Measurements from ENCODE around the gene TMOD1.
"Not testable (repeated sequence)": the region's sequence is repeated elsewhere in the genome, so short reads cannot be mapped to it uniquely, and the experiment has no call there.

The TMOD1 gene

GRCh38 chr9:97592126-97592525, 90.7 kb downstream of the TMOD1 start:
- DNase-seq (ENCODE audit: low read depth in 2 of 2, low spot score in 1 of 2), result no peak

- no peak for DNase-seq (ENCODE audit: low read depth in 2 of 2, low spot score in 1 of 2)
Observed at GRCh38 chr9:97593960-97594359, 92.5 kb downstream of the TMOD1 start.

GRCh38 chr9:97594381-97594921, 93.0 kb downstream of the TMOD1 start:
- no peak for DNase-seq (ENCODE audit: low read depth in 2 of 2, low spot score in 1 of 2)

GRCh38 chr9:97596906-97597305, 95.4 kb downstream of the TMOD1 start:
- no peak for DNase-seq (ENCODE audit: low read depth in 2 of 2, low spot score in 1 of 2)

- peak; percentile 13 to 34 for DNase-seq (ENCODE audit: low read depth in 2 of 2, low spot score in 1 of 2)
Observed at GRCh38 chr9:97598461-97599288, 97.2 kb downstream of the TMOD1 start.

GRCh38 chr9:97599314-97599846, 97.9 kb downstream of the TMOD1 start:
- no peak for DNase-seq (ENCODE audit: low read depth in 2 of 2, low spot score in 1 of 2)

- DNase-seq (ENCODE audit: low read depth in 2 of 2, low spot score in 1 of 2), result no peak
Observed at GRCh38 chr9:97600531-97601227, 99.2 kb downstream of the TMOD1 start.

- no peak for DNase-seq (ENCODE audit: low read depth in 2 of 2, low spot score in 1 of 2)
Observed at GRCh38 chr9:97601228-97601898, 99.9 kb downstream of the TMOD1 start.

GRCh38 chr9:97602430-97602829, 101.0 kb downstream of the TMOD1 start:
- no peak for DNase-seq (ENCODE audit: low read depth in 2 of 2, low spot score in 1 of 2)

GRCh38 chr9:97604901-97605645, 103.6 kb downstream of the TMOD1 start:
- DNase-seq (ENCODE audit: low read depth in 2 of 2, low spot score in 1 of 2), result no peak

GRCh38 chr9:97615439-97616072, 114.1 kb downstream of the TMOD1 start:
- peak; percentile 11 to 25 for DNase-seq (ENCODE audit: low read depth in 2 of 2, low spot score in 1 of 2)

GRCh38 chr9:97617939-97618416, 116.5 kb downstream of the TMOD1 start:
- no peak for DNase-seq (ENCODE audit: low read depth in 2 of 2, low spot score in 1 of 2)

GRCh38 chr9:97620063-97620462, 118.6 kb downstream of the TMOD1 start:
- not testable (repeated sequence) for DNase-seq (ENCODE audit: low read depth in 2 of 2, low spot score in 1 of 2)

GRCh38 chr9:97622483-97622882, 121.0 kb downstream of the TMOD1 start:
- not testable (repeated sequence) for DNase-seq (ENCODE audit: low read depth in 2 of 2, low spot score in 1 of 2)

- no peak for DNase-seq (ENCODE audit: low read depth in 2 of 2, low spot score in 1 of 2)
Observed at GRCh38 chr9:97623946-97624345, 122.5 kb downstream of the TMOD1 start.

GRCh38 chr9:97625620-97626019, 124.2 kb downstream of the TMOD1 start:
- DNase-seq (ENCODE audit: low read depth in 2 of 2, low spot score in 1 of 2), result no peak

- DNase-seq (ENCODE audit: low read depth in 2 of 2, low spot score in 1 of 2), result no peak
Observed at GRCh38 chr9:97627624-97628023, 126.2 kb downstream of the TMOD1 start.

GRCh38 chr9:97628668-97629067, 127.2 kb downstream of the TMOD1 start:
- no peak for DNase-seq (ENCODE audit: low read depth in 2 of 2, low spot score in 1 of 2)

GRCh38 chr9:97629156-97629555, 127.7 kb downstream of the TMOD1 start:
- no peak for DNase-seq (ENCODE audit: low read depth in 2 of 2, low spot score in 1 of 2)

GRCh38 chr9:97630591-97630990, 129.1 kb downstream of the TMOD1 start:
- DNase-seq (ENCODE audit: low read depth in 2 of 2, low spot score in 1 of 2), result no peak
